Neural progenitor cell (in vitro differentiated cells): Measurements from ENCODE around the gene ATL1. TPM values are rescaled to one million over a fixed set of nuclear protein-coding genes. Genes with fewer than 3 reads are reported as not detected.

Experiments
- DNase-seq: peaks from one replicate; pipeline ENCODE4 v3.0.0-alpha.2; 2016; ENCODE audit warnings: low spot score
- H2AFZ ChIP-seq: fragments of 200-600 bp; sonication (generic); replicated peaks from 2 replicates; pipeline ENCODE4 v1.6.1; 2016; ENCODE audit warnings: antibody characterized with exemption
- H3F3A ChIP-seq: fragments of 200-600 bp; sonication (generic); 2 replicates; pipeline ENCODE4 v1.6.1; 2016; ENCODE audit warnings: antibody characterized with exemption, low read depth
- H3K27ac ChIP-seq: fragments of 200-600 bp; sonication (generic); 2 replicates; pipeline ENCODE4 v1.5.1; 2016; ENCODE audit warnings: mild to moderate bottlenecking
- H3K27me3 ChIP-seq: fragments of 200-600 bp; sonication (generic); 2 replicates; pipeline ENCODE4 v1.6.1; 2016; ENCODE audit warnings: mild to moderate bottlenecking, moderate library complexity
- H3K36me3 ChIP-seq: fragments of 200-600 bp; sonication (generic); 2 replicates; pipeline ENCODE4 v1.5.1; 2016
- H3K4me1 ChIP-seq: fragments of 200-600 bp; sonication (generic); 2 replicates; pipeline ENCODE4 v1.6.1; 2016; ENCODE audit warnings: mixed run types
- H3K4me2 ChIP-seq: fragments of 200-600 bp; sonication (generic); 2 replicates; pipeline ENCODE4 v1.6.1; 2016
- H3K4me3 ChIP-seq: fragments of 200-600 bp; sonication (generic); 2 replicates; pipeline ENCODE4 v1.5.1; 2016
- H3K79me2 ChIP-seq: fragments of 200-600 bp; sonication (generic); 2 replicates; pipeline ENCODE4 v1.6.1; 2016; ENCODE audit warnings: low read depth
- H3K9ac ChIP-seq: fragments of 200-600 bp; sonication (generic); 2 replicates; pipeline ENCODE4 v1.6.1; 2016
- H3K9me3 ChIP-seq: fragments of 200-600 bp; sonication (generic); 2 replicates; pipeline ENCODE4 v1.5.1; 2016; ENCODE audit warnings: low read depth
- H4K20me1 ChIP-seq: fragments of 200-600 bp; sonication (generic); 2 replicates; pipeline ENCODE4 v1.6.1; 2016; ENCODE audit warnings: low read depth
- H3K27ac Mint-ChIP-seq: 3 replicates; pipeline ENCODE4 v1.8.0; 2021; ENCODE audit warnings: mixed read lengths
- H3K27me3 Mint-ChIP-seq: 2 replicates; pipeline ENCODE4 v1.8.0; 2022; ENCODE audit warnings: low read depth, mild to moderate bottlenecking, inconsistent platforms, moderate library complexity, mixed read lengths; ENCODE audit not compliant: insufficient read depth
- H3K36me3 Mint-ChIP-seq: 3 replicates; pipeline ENCODE4 v1.8.0; 2021; ENCODE audit warnings: mixed read lengths
- H3K4me1 Mint-ChIP-seq: 3 replicates; pipeline ENCODE4 v1.8.0; 2021; ENCODE audit warnings: mixed read lengths
- H3K4me3 Mint-ChIP-seq: 3 replicates; pipeline ENCODE4 v1.8.0; 2021; ENCODE audit warnings: mild to moderate bottlenecking, moderate library complexity, mixed read lengths
- H3K9me3 Mint-ChIP-seq: 3 replicates; pipeline ENCODE4 v1.8.0; 2020; ENCODE audit warnings: mixed read lengths
- CTCF ChIP-seq: fragments of 200-600 bp; sonication (generic); IDR thresholded peaks from 2 replicates; pipeline ENCODE4 v1.5.1; 2017; ENCODE audit warnings: antibody characterized with exemption, mild to moderate bottlenecking
- EZH2 ChIP-seq: fragments of 200-600 bp; sonication (generic); IDR thresholded peaks from 2 replicates; pipeline ENCODE4 v1.6.1; 2017; ENCODE audit warnings: antibody characterized with exemption, mild to moderate bottlenecking, moderate library complexity
- EZH2phosphoT487 ChIP-seq: fragments of 200-600 bp; sonication (generic); IDR thresholded peaks from 2 replicates; pipeline ENCODE4 v1.6.1; 2017; ENCODE audit warnings: antibody characterized with exemption
- total RNA-seq: library from RNA; depleted of rRNA; stranded (reverse); fragments of >200 nt; gene quantifications from 2 replicates; pipeline ENCODE4 v1.2.3, GENCODE V29; 2015; ENCODE audit warnings: low replicate concordance

The ATL1 gene
- total RNA-seq, 1 donor from 2014 or later = 11.8 TPM

DNA sequence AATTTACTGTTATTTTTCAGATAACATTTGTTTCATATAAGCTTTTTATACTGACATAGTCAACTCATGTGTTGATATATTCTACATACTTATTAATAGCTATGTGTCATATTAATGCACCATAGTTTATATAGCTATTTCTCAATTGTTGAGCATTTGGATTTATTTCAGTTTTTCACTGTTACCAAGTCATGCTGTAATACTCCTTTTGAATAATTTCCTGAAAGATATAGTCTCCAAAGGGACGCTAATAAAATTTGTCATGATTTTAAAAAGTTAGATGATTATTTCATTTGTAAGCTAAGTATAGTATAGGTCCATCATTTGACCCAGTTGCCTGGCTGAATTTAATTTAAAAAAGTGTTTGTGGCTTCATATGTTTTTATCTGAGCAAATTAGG lies 47.8 kb downstream of the ATL1 start:
- H3K27ac ChIP-seq = no peak overlapping the region
- H3K36me3 ChIP-seq = no peaks in the 10 kb centered on the region
- no peak overlapping the region for H3K4me3 Mint-ChIP-seq
- H3K4me2 ChIP-seq = no peak overlapping the region
- no peak for TF ChIP-seq EZH2phosphoT487
- TF ChIP-seq EZH2 = no peak
- TF ChIP-seq CTCF = no peak
- no peaks in the 10 kb centered on the region for H3F3A ChIP-seq
- H3K4me1 ChIP-seq = no peaks in the 10 kb centered on the region
- H3K4me3 ChIP-seq = no peak overlapping the region
- no peaks in the 10 kb centered on the region for H3K4me1 Mint-ChIP-seq
- H3K9me3 ChIP-seq = no peaks in the 10 kb centered on the region
- H3K9me3 Mint-ChIP-seq = no peaks in the 10 kb centered on the region
- DNase-seq = no peak
- no peaks in the 10 kb centered on the region for H3K79me2 ChIP-seq
- H3K27me3 Mint-ChIP-seq = no peaks in the 10 kb centered on the region
- H3K27ac Mint-ChIP-seq = no peak overlapping the region
- H2AFZ ChIP-seq = no peak overlapping the region
- no peaks in the 10 kb centered on the region for H3K36me3 Mint-ChIP-seq
- no peaks in the 10 kb centered on the region for H3K27me3 ChIP-seq
- no peak overlapping the region for H3K9ac ChIP-seq
- no peaks in the 10 kb centered on the region for H4K20me1 ChIP-seq

GRCh38 chr14:50608302-50608851 lies 48.4 kb downstream of the ATL1 start:
- no peak overlapping the region for H3K4me3 Mint-ChIP-seq
- no peaks in the 10 kb centered on the region for H3K36me3 Mint-ChIP-seq
- H3K9ac ChIP-seq = no peak overlapping the region
- H3K4me1 Mint-ChIP-seq = no peaks in the 10 kb centered on the region
- no peaks in the 10 kb centered on the region for H3K79me2 ChIP-seq
- H3K4me3 ChIP-seq = no peak overlapping the region
- no peak for TF ChIP-seq CTCF
- TF ChIP-seq EZH2 = no peak
- TF ChIP-seq EZH2phosphoT487 = no peak
- H3K4me2 ChIP-seq = no peak overlapping the region
- no peaks in the 10 kb centered on the region for H3F3A ChIP-seq
- no peak overlapping the region for H2AFZ ChIP-seq
- H3K9me3 Mint-ChIP-seq = no peaks in the 10 kb centered on the region
- H3K9me3 ChIP-seq = no peaks in the 10 kb centered on the region
- H3K36me3 ChIP-seq = no peaks in the 10 kb centered on the region
- H3K27me3 Mint-ChIP-seq = no peaks in the 10 kb centered on the region
- no peak for DNase-seq
- H3K27me3 ChIP-seq = no peaks in the 10 kb centered on the region
- no peak overlapping the region for H3K27ac Mint-ChIP-seq
- H3K4me1 ChIP-seq = no peaks in the 10 kb centered on the region
- no peaks in the 10 kb centered on the region for H4K20me1 ChIP-seq
- no peak overlapping the region for H3K27ac ChIP-seq

GRCh38 chr14:50610465-50610864 lies 50.5 kb downstream of the ATL1 start:
- no peaks in the 10 kb centered on the region for H3K9me3 ChIP-seq
- H3K36me3 Mint-ChIP-seq = no peaks in the 10 kb centered on the region
- H3K4me1 Mint-ChIP-seq = no peaks in the 10 kb centered on the region

More at GRCh38 chr14:50610465-50610864, 50.5 kb downstream of the ATL1 start:
- no peaks in the 10 kb centered on the region for H3K9me3 Mint-ChIP-seq
- Histone ChIP-seq H4K20me1 (no peaks in the 10 kb centered on the region), H3K36me3 (no peaks in the 10 kb centered on the region), H3K27me3 (no peaks in the 10 kb centered on the region), H3K4me2 (no peak overlapping the region), H3F3A (no peaks in the 10 kb centered on the region), H3K9ac (no peak overlapping the region), H3K4me1 (no peaks in the 10 kb centered on the region), H2AFZ (no peak overlapping the region), H3K4me3 (no peak overlapping the region), H3K27ac (no peak overlapping the region), H3K79me2 (no peaks in the 10 kb centered on the region)
- no peaks in the 10 kb centered on the region for H3K27me3 Mint-ChIP-seq
- no peak for DNase-seq
- TF ChIP-seq EZH2 = no peak
- TF ChIP-seq EZH2phosphoT487 = no peak
- no peak for TF ChIP-seq CTCF
- H3K27ac Mint-ChIP-seq = no peak overlapping the region
- H3K4me3 Mint-ChIP-seq = no peak overlapping the region
